OCI-LY3 (cell line): ENCODE results near the gene FXYD7.

ENCODE experiments used
- H2AFZ ChIP-seq: fragments of 200-600, 300-600 bp; shearing (Covaris generic); 2 replicates; pipeline ENCODE4 v1.6.0; 2014; ENCODE audit warnings: antibody characterized with exemption, low read depth, low read length
- H3K27ac ChIP-seq: fragments of 200-600, 300-600 bp; sonication (generic); 2 replicates; pipeline ENCODE4 v1.5.1; 2014; ENCODE audit warnings: mild to moderate bottlenecking, low read length, moderate library complexity, mixed read lengths
- H3K27me3 ChIP-seq: fragments of 200-600, 300-600 bp; sonication (generic); 2 replicates; pipeline ENCODE4 v1.6.1; 2014; ENCODE audit warnings: low read depth, low read length, mixed read lengths
- H3K36me3 ChIP-seq: fragments of 200-600, 300-600 bp; sonication (generic); replicated peaks from 2 replicates; pipeline ENCODE3; 2014; ENCODE audit warnings: low read depth, low read length, mixed read lengths
- H3K4me1 ChIP-seq: fragments of 300-600, 200-600 bp; sonication (generic); 2 replicates; pipeline ENCODE4 v1.6.1; 2014; ENCODE audit warnings: low read length, mixed read lengths
- H3K4me2 ChIP-seq: fragments of 200-600, 300-600 bp; sonication (generic); 2 replicates; pipeline ENCODE4 v1.6.1; 2014; ENCODE audit warnings: low read length, mixed read lengths
- H3K4me3 ChIP-seq: fragments of 300-600, 200-600 bp; sonication (generic); 2 replicates; pipeline ENCODE4 v1.5.1; 2014; ENCODE audit warnings: antibody characterized with exemption, mild to moderate bottlenecking, low read length, moderate library complexity
- H3K79me2 ChIP-seq: fragments of 300-600, 200-600 bp; shearing (Covaris generic); 2 replicates; pipeline ENCODE4 v1.6.1; 2014; ENCODE audit warnings: mild to moderate bottlenecking, low read length, mixed read lengths
- H3K9ac ChIP-seq: fragments of 300-600, 200-600 bp; shearing (Covaris generic); 2 replicates; pipeline ENCODE4 v1.6.0; 2014; ENCODE audit warnings: mild to moderate bottlenecking, low read length, moderate library complexity
- H3K9me3 ChIP-seq: fragments of 200-600, 300-600 bp; shearing (Covaris generic); 2 replicates; pipeline ENCODE4 v1.6.1; 2014; ENCODE audit warnings: low read length, mixed read lengths; ENCODE audit not compliant: insufficient read depth
- H4K20me1 ChIP-seq: fragments of 200-600, 300-600 bp; sonication (generic); 2 replicates; pipeline ENCODE4 v1.6.1; 2016; ENCODE audit warnings: low read length, mixed read lengths; ENCODE audit not compliant: insufficient read depth
- CTCF ChIP-seq: fragments of 200-600, 300-600 bp; sonication (generic); IDR thresholded peaks from 2 replicates; pipeline ENCODE4 v1.5.1; 2014; ENCODE audit warnings: antibody characterized with exemption, low read length, low read depth
- EZH2phosphoT487 ChIP-seq: fragments of 200-600 bp; shearing (Covaris generic); IDR thresholded peaks from 2 replicates; pipeline ENCODE4 v1.6.1; 2018; ENCODE audit warnings: antibody characterized with exemption, mixed run types, low read depth

Gene FXYD7

GRCh38 chr19:35143231-35143715, at the start of gene FXYD7:
Gene FXYD7 (plus strand): TSS chr19:35143255. CDS start chr19:35143334, 79 bp downstream.
- peak within 1 kb of the TSS; percentile 79 for H3K4me3 ChIP-seq

GRCh38 chr19:35093430-35093829, 49.6 kb upstream of the FXYD7 start:
- no peak overlapping the region for H3K27ac ChIP-seq
- TF ChIP-seq EZH2phosphoT487 (no peak), CTCF (no peak)
- H4K20me1 ChIP-seq = no peaks in the 10 kb centered on the region
- no peaks in the 10 kb centered on the region; the same call in 1 of the 2 replicates for H3K27me3 ChIP-seq
- no peak overlapping the region for H3K4me3 ChIP-seq
- no peak overlapping the region for H3K9ac ChIP-seq
- H3K36me3 ChIP-seq = no peaks in the 10 kb centered on the region
- no peaks in the 10 kb centered on the region for H3K4me1 ChIP-seq
- H3K79me2 ChIP-seq = no peaks in the 10 kb centered on the region
- H2AFZ ChIP-seq = no peak overlapping the region
- H3K9me3 ChIP-seq = no peaks in the 10 kb centered on the region
- no peak overlapping the region for H3K4me2 ChIP-seq

More at GRCh38 chr19:35143231-35143715, at the start of gene FXYD7:
- no peaks in the 10 kb centered on the region for H3K79me2 ChIP-seq
- H3K9me3 ChIP-seq = no peaks in the 10 kb centered on the region
- peak within 1 kb of the TSS; percentile 99 for H3K4me2 ChIP-seq
- peaks cover 15% of the 10 kb centered on the region for H3K4me1 ChIP-seq
- H3K27ac ChIP-seq = no peak within 1 kb of the TSS
- H3K9ac ChIP-seq = peak within 1 kb of the TSS; percentile 58; the same call in 1 of the 2 replicates
- no peaks in the 10 kb centered on the region for H3K36me3 ChIP-seq
- no peak for TF ChIP-seq EZH2phosphoT487
- TF ChIP-seq CTCF = no peak
- peaks cover 21% of the 10 kb centered on the region for H3K27me3 ChIP-seq
- no peaks in the 10 kb centered on the region for H4K20me1 ChIP-seq
- no peak within 1 kb of the TSS for H2AFZ ChIP-seq

- H3K4me3 ChIP-seq = no peak overlapping the region
These were observed 49.0 kb upstream of the FXYD7 start for GRCh38 chr19:35093941-35094647.

More at GRCh38 chr19:35093941-35094647, 49.0 kb upstream of the FXYD7 start:
- H3K79me2 ChIP-seq = no peaks in the 10 kb centered on the region
- no peak overlapping the region for H3K4me2 ChIP-seq
- H3K4me1 ChIP-seq = no peaks in the 10 kb centered on the region
- no peaks in the 10 kb centered on the region; the same call in 1 of the 2 replicates for H3K27me3 ChIP-seq
- H2AFZ ChIP-seq = no peak overlapping the region
- no peaks in the 10 kb centered on the region for H3K9me3 ChIP-seq
- no peaks in the 10 kb centered on the region for H3K36me3 ChIP-seq
- TF ChIP-seq EZH2phosphoT487 (no peak), CTCF (no peak)
- H3K9ac ChIP-seq = no peak overlapping the region
- no peaks in the 10 kb centered on the region for H4K20me1 ChIP-seq
- H3K27ac ChIP-seq = no peak overlapping the region
